ENCODE measurements around the gene C18orf63.

- TF ChIP-seq CTCF (IDR thresholded peaks at IDR 0.05) = no peak
- TF ChIP-seq POLR2A (IDR thresholded peaks at IDR 0.05) = no peak
Observed at GRCh38 chr18:74282755-74283554, 32.7 kb upstream of the C18orf63 start.
